IPS-18c (cell line): Measurements from ENCODE around the gene XIRP2.
"Not testable (repeated sequence)": the region's sequence is repeated elsewhere in the genome, so short reads cannot be mapped to it uniquely, and the experiment has no call there.

Experiments
- H3K4me3 ChIP-seq: 2 replicates; pipeline ENCODE4 v1.7.0; 2013; ENCODE audit warnings: low read depth, mild to moderate bottlenecking, low read length, moderate library complexity; ENCODE audit not compliant: insufficient read depth
- H3K9me3 ChIP-seq: one replicate; pipeline ENCODE4 v1.6.1; 2013; ENCODE audit warnings: mild to moderate bottlenecking, low read length, moderate library complexity; ENCODE audit not compliant: control insufficient read depth, insufficient read depth

Gene XIRP2

GRCh38 chr2:167265722-167266121 lies 377.4 kb downstream of the XIRP2 start:
- H3K4me3 ChIP-seq: no peak overlapping the region
- H3K9me3 ChIP-seq: peaks cover 8% of the 10 kb centered on the region

- H3K4me3 ChIP-seq, H3K9me3 ChIP-seq: not testable (repeated sequence)
Measured at GRCh38 chr2:167268245-167268644, 380.0 kb downstream of the XIRP2 start.

GRCh38 chr2:167271932-167272331 lies 383.7 kb downstream of the XIRP2 start:
- peaks cover 8% of the 10 kb centered on the region for H3K9me3 ChIP-seq
- H3K4me3 ChIP-seq: no peak overlapping the region

GRCh38 chr2:167275046-167275445 lies 386.8 kb downstream of the XIRP2 start:
- Histone ChIP-seq H3K4me3 (no peak overlapping the region), H3K9me3 (no peaks in the 10 kb centered on the region)

- H3K9me3 ChIP-seq: no peaks in the 10 kb centered on the region
- H3K4me3 ChIP-seq: no peak overlapping the region
Measured at GRCh38 chr2:167279810-167280209, 391.5 kb downstream of the XIRP2 start.

- no peak overlapping the region for H3K4me3 ChIP-seq
- H3K9me3 ChIP-seq: no peaks in the 10 kb centered on the region
Measured at GRCh38 chr2:167287212-167287611, 398.9 kb downstream of the XIRP2 start.

- H3K4me3 ChIP-seq: no peak overlapping the region
- H3K9me3 ChIP-seq: no peaks in the 10 kb centered on the region
Measured at GRCh38 chr2:167289651-167290410, 401.6 kb downstream of the XIRP2 start.

- H3K4me3 ChIP-seq: peak within 1 kb of the TSS; percentile 68
Measured at GRCh38 chr2:167292430-167293171, 404.3 kb downstream of the XIRP2 start, which contains the start of gene B3GALT1. B3GALT1 (plus strand) TSS chr2:167293001.

GRCh38 chr2:167293172-167293781 lies 405.0 kb downstream of the XIRP2 start:
- Histone ChIP-seq H3K4me3 (peak overlapping the region; percentile 68), H3K9me3 (no peaks in the 10 kb centered on the region)

More at GRCh38 chr2:167292430-167293171, 404.3 kb downstream of the XIRP2 start, which contains the start of gene B3GALT1:
- no peaks in the 10 kb centered on the region for H3K9me3 ChIP-seq

- Histone ChIP-seq H3K9me3 (no peaks in the 10 kb centered on the region), H3K4me3 (peak overlapping the region; percentile 68)
Measured at GRCh38 chr2:167293943-167294775, 405.9 kb downstream of the XIRP2 start.

- Histone ChIP-seq H3K9me3 (no peaks in the 10 kb centered on the region), H3K4me3 (peak overlapping the region; percentile 68)
Measured at GRCh38 chr2:167294776-167295140, 406.5 kb downstream of the XIRP2 start.

GRCh38 chr2:167297292-167297691 lies 409.0 kb downstream of the XIRP2 start:
- Histone ChIP-seq H3K4me3 (no peak overlapping the region), H3K9me3 (no peaks in the 10 kb centered on the region)

GRCh38 chr2:167298017-167298416 lies 409.7 kb downstream of the XIRP2 start:
- no peaks in the 10 kb centered on the region for H3K9me3 ChIP-seq
- H3K4me3 ChIP-seq: no peak overlapping the region
